Esophagus muscularis mucosa (tissue), 4 donors: ENCODE results near the gene E2F6. TPM values are rescaled to one million over a fixed set of nuclear protein-coding genes. Genes with fewer than 3 reads are reported as not detected.
A peak's percentile ranks its signal among the peaks of the same experiment; 100 is the strongest.

Experiments used
- DNase-seq: peaks from one replicate; pipeline ENCODE4 v3.0.0-alpha.2; 2017; ENCODE audit errors: extremely low spot score
- H3K27ac ChIP-seq, 4 donors: fragments of 200-600 bp; sonication (generic); replicated peaks in 1 of 4; 1 replicate in 3 of 4; 2 replicates in 1 of 4; pipeline ENCODE4 v1.5.1; 2016 to 2019; ENCODE audit warnings: mild to moderate bottlenecking in 1 of 4
- H3K27me3 ChIP-seq, 4 donors: fragments of 200-600 bp; sonication (generic); one replicate each; pipeline versions ENCODE4 v1.5.1 to v1.6.0; 2016 to 2019
- H3K36me3 ChIP-seq, 4 donors: fragments of 200-600 bp; sonication (generic); one replicate each; pipeline ENCODE4 v1.5.1; 2016 to 2019
- H3K4me1 ChIP-seq, 4 donors: fragments of 200-600 bp; sonication (generic); one replicate each; pipeline ENCODE4 v1.5.1; 2016 to 2019
- H3K4me3 ChIP-seq, 4 donors: fragments of 200-600 bp; sonication (generic); 1 replicate in 2 of 4; 2 replicates in 2 of 4; pipeline ENCODE4 v1.5.1; 2016 to 2019; ENCODE audit warnings: mild to moderate bottlenecking in 4 of 4, moderate library complexity in 1 of 4
- H3K9me3 ChIP-seq, 4 donors: fragments of 200-600 bp; sonication (generic); 1 replicate in 3 of 4; 2 replicates in 1 of 4; pipeline ENCODE4 v1.5.1; 2016 to 2019
- EP300 ChIP-seq: sonication (generic); formaldehyde crosslinking; IDR thresholded peaks from one replicate; pipeline ENCODE4 v1.6.1; 2017; ENCODE audit warnings: antibody characterized with exemption
- POLR2A ChIP-seq: fragments of 450-650 bp; IDR thresholded peaks from one replicate; pipeline ENCODE4 v1.6.1; 2017; ENCODE audit warnings: antibody characterized with exemption, moderate library complexity, mild to moderate bottlenecking, low read depth
- POLR2AphosphoS5 ChIP-seq, 2 donors: sonication (generic); formaldehyde crosslinking; IDR thresholded peaks; one replicate each; pipeline ENCODE4 v1.6.1; 2017; ENCODE audit warnings: antibody characterized with exemption in 2 of 2
- WGBS: methylation state at CpG from one replicate; pipeline ENCODE4 v1.1.5; 2018; 5-methylcytosine and 5-hydroxymethylcytosine counted together
- intact Hi-C: fragments of 100-400 bp; cut with DNase I; formaldehyde crosslinking; loops from one replicate; pipeline ENCODE4 v1.15.1; 2023
- total RNA-seq, 4 donors: library from RNA; depleted of rRNA; stranded (reverse); fragments of >200 nt; gene quantifications; one replicate each; pipeline versions ENCODE4 v1.1.0 to v1.2.1, GENCODE V29; 2016
- TF ChIP-seq, protein P1 (sequence below), 3 experiments: fragments of 200-600 bp in 2 of 3; fragments of 450-650 bp in 1 of 3; sonication (generic) in 2 of 3; IDR thresholded peaks; one replicate each; pipeline ENCODE4 v1.5.1; 2017 to 2019; ENCODE audit warnings: antibody characterized with exemption in 3 of 3, mild to moderate bottlenecking in 2 of 3, moderate library complexity in 1 of 3

Gene E2F6
- total RNA-seq, 4 donors from 2014 or later: 10.9 to 18.0 (median 17.0) TPM

- no peaks in the 10 kb centered on the region for H3K9me3 ChIP-seq
- no peaks in the 10 kb centered on the region for H3K27me3 ChIP-seq
- DNase-seq: no peak
- H3K36me3 ChIP-seq: peaks cover 28 to 64% (median 51%) of the 10 kb centered on the region in 4 donors
- no peak overlapping the region for H3K27ac ChIP-seq
- WGBS: 90% methylated on average over 6 of the region's 6 CpGs
- peaks cover 11 to 43% (median 26%) of the 10 kb centered on the region in 4 donors for H3K4me1 ChIP-seq
- H3K4me3 ChIP-seq: no peak overlapping the region
- TF ChIP-seq EP300: no peak
- TF ChIP-seq POLR2AphosphoS5 (IDR thresholded peaks at IDR 0.05): no peak
- no peak for TF ChIP-seq POLR2A
- TF ChIP-seq, protein P1, sequence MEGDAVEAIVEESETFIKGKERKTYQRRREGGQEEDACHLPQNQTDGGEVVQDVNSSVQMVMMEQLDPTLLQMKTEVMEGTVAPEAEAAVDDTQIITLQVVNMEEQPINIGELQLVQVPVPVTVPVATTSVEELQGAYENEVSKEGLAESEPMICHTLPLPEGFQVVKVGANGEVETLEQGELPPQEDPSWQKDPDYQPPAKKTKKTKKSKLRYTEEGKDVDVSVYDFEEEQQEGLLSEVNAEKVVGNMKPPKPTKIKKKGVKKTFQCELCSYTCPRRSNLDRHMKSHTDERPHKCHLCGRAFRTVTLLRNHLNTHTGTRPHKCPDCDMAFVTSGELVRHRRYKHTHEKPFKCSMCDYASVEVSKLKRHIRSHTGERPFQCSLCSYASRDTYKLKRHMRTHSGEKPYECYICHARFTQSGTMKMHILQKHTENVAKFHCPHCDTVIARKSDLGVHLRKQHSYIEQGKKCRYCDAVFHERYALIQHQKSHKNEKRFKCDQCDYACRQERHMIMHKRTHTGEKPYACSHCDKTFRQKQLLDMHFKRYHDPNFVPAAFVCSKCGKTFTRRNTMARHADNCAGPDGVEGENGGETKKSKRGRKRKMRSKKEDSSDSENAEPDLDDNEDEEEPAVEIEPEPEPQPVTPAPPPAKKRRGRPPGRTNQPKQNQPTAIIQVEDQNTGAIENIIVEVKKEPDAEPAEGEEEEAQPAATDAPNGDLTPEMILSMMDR (IDR thresholded peaks at IDR 0.05): no peak
- intact Hi-C loops: no loop called here
These were observed 11.1 kb downstream of the E2F6 start for GRCh38 chr2:11454824-11455223.

GRCh38 chr2:11450791-11451190 lies 15.2 kb downstream of the E2F6 start:
- no peak overlapping the region for H3K4me3 ChIP-seq
- no peaks in the 10 kb centered on the region for H3K27me3 ChIP-seq
- no peak for DNase-seq
- H3K9me3 ChIP-seq: no peaks in the 10 kb centered on the region
- H3K4me1 ChIP-seq: peaks cover 0 to 10% (median 1%) of the 10 kb centered on the region in 4 donors
- 93% methylated on average over 2 of the region's 2 CpGs for WGBS
- peaks cover 46 to 96% (median 77%) of the 10 kb centered on the region in 4 donors for H3K36me3 ChIP-seq
- intact Hi-C loops: no loop called here
- no peak for TF ChIP-seq EP300
- no peak for TF ChIP-seq POLR2AphosphoS5 (IDR thresholded peaks at IDR 0.05)
- TF ChIP-seq POLR2A: no peak
- TF ChIP-seq, protein P1 (IDR thresholded peaks at IDR 0.05): no peak
- no peak overlapping the region for H3K27ac ChIP-seq

GRCh38 chr2:11446733-11447248 lies 19.2 kb downstream of the E2F6 start:
- intact Hi-C loops: loop anchor here (2.0 to 5.0 kb wide), 2 partner anchors 212 to 314 kb away; a partner anchor contains a TSS
- Histone ChIP-seq H3K4me3 (no peak overlapping the region), H3K9me3 (no peaks in the 10 kb centered on the region), H3K27ac (peak overlapping the region in 3 of 4 donors; percentile 14 to 55 (median 26)), H3K4me1 (peaks cover 0 to 6% (median 1%) of the 10 kb centered on the region in 4 donors), H3K36me3 (peaks cover 26 to 93% (median 83%) of the 10 kb centered on the region in 4 donors), H3K27me3 (no peaks in the 10 kb centered on the region)
- WGBS: 38% methylated on average over 8 of the region's 14 CpGs
- DNase-seq: no peak
- TF ChIP-seq EP300 (no peak), POLR2AphosphoS5 (IDR thresholded peaks at IDR 0.05) (peak in 1 of 2 donors; percentile 23)
- TF ChIP-seq, protein P1 (IDR thresholded peaks at IDR 0.05): peak; percentile 80 to 88 (median 81)

DNA sequence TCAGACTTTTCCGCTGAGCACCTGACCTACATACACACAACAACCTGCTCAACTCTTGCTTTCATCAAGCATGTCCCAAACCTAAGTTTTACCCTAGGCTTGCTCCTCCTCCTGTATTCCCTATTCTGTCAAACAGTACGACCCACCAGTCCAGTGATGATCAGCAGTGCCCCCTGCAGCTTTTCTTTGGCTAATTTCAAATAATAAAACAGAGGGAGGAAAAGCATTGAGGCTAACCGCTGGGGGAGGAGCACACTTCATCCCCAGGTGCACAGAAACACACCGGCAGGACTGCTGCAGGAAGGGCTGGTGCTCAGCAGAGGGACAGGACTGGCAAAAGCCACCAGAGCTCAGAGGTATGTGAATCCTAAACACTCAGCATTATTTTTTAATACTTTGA lies 21.2 kb downstream of the E2F6 start:
- intact Hi-C loops: loop anchor here (5.0 kb wide), 1 partner anchor 312 kb away; a partner anchor contains a TSS
- peaks cover 0 to 6% (median 1%) of the 10 kb centered on the region in 4 donors for H3K4me1 ChIP-seq
- no peak for DNase-seq
- 77% methylated on average over 4 of the region's 4 CpGs for WGBS
- H3K27ac ChIP-seq: no peak overlapping the region
- TF ChIP-seq, protein P1 (IDR thresholded peaks at IDR 0.05): no peak
- TF ChIP-seq POLR2AphosphoS5 (IDR thresholded peaks at IDR 0.05): no peak
- TF ChIP-seq EP300: no peak
- TF ChIP-seq POLR2A: no peak
- no peaks in the 10 kb centered on the region for H3K27me3 ChIP-seq
- peaks cover 25 to 87% (median 80%) of the 10 kb centered on the region in 4 donors for H3K36me3 ChIP-seq
- H3K9me3 ChIP-seq: no peaks in the 10 kb centered on the region
- no peak overlapping the region for H3K4me3 ChIP-seq
